ENCODE data around the gene CEP128. TPM values are rescaled to one million over a fixed set of nuclear protein-coding genes. Genes with fewer than 3 reads are reported as not detected.

Gene CEP128
- polyA plus RNA-seq, 1 of the 3 experiments (the other 2 are of a cell fraction), result 1.2 TPM

- no peak for TF ChIP-seq ZBTB33 (IDR thresholded peaks at IDR 0.05; ENCODE audit: borderline replicate concordance, low read depth)
- no peak for TF ChIP-seq ELF1 (IDR thresholded peaks at IDR 0.05)
- no peak for TF ChIP-seq TEAD4 (IDR thresholded peaks at IDR 0.05; ENCODE audit: borderline replicate concordance, insufficient read depth)
Measured at GRCh38 chr14:80658155-80658554, 283.4 kb downstream of the CEP128 start (continued).

- ChIA-PET POLR2A (no interaction called here), CTCF (no interaction called here)
- TF ChIP-seq GATA2 (CRISPR knock-in tag; IDR thresholded peaks at IDR 0.05) (no peak), TEAD4 (IDR thresholded peaks at IDR 0.05; ENCODE audit: borderline replicate concordance, insufficient read depth) (no peak), MAX (IDR thresholded peaks at IDR 0.05; ENCODE audit: low read depth) (no peak), FOSL2 (IDR thresholded peaks at IDR 0.05; ENCODE audit: borderline replicate concordance, low read depth) (no peak), EZH2phosphoT487 (IDR thresholded peaks at IDR 0.05; ENCODE audit: borderline replicate concordance, low read depth) (no peak), CHD2 (IDR thresholded peaks at IDR 0.05; ENCODE audit: low read length, partially characterized antibody) (no peak), NFIC (IDR thresholded peaks at IDR 0.05; ENCODE audit: borderline replicate concordance) (no peak), EP300 (IDR thresholded peaks at IDR 0.05; ENCODE audit: borderline replicate concordance in 1 of 2, low read depth in 1 of 2, low read length in 1 of 2) (no peak), REST (IDR thresholded peaks at IDR 0.05; ENCODE audit: low read depth, low read length) (no peak), RFX5 (IDR thresholded peaks at IDR 0.05; ENCODE audit: low read length) (no peak), FOXJ3 (CRISPR knock-in tag; IDR thresholded peaks at IDR 0.05) (no peak), JUND (IDR thresholded peaks at IDR 0.05) (no peak), YY1 (IDR thresholded peaks at IDR 0.05; ENCODE audit: low read depth) (no peak), MXI1 (IDR thresholded peaks at IDR 0.05; ENCODE audit: low read depth, low read length) (no peak), IRF3 (IDR thresholded peaks at IDR 0.05; ENCODE audit: low read depth, low read length) (no peak), ZBTB33 (IDR thresholded peaks at IDR 0.05; ENCODE audit: borderline replicate concordance, low read depth) (no peak), USF2 (IDR thresholded peaks at IDR 0.05; ENCODE audit: borderline replicate concordance, low read depth, low read length) (no peak), TCF12 (IDR thresholded peaks at IDR 0.05) (no peak), USF1 (IDR thresholded peaks at IDR 0.05; ENCODE audit: borderline replicate concordance, low read depth) (no peak), FOXM1 (IDR thresholded peaks at IDR 0.05; ENCODE audit: low read depth) (no peak)
- Histone ChIP-seq H3K4me1 (ENCODE audit: control insufficient read depth in 1 of 2, insufficient read depth in 2 of 2, low read depth in 1 of 2, low read length in 1 of 2) (no peaks in the 10 kb centered on the region; a peak in 1 of 4 replicates), H3K9me2 (no peaks in the 10 kb centered on the region), H3K27ac (ENCODE audit: low read depth in 2 of 2, low read length in 1 of 2) (no peak overlapping the region), H3K9me3 (no peaks in the 10 kb centered on the region), H3K9ac (no peak overlapping the region), H3K4me3 (ENCODE audit: low read depth in 2 of 2, low read length in 1 of 2) (no peak overlapping the region), H3K79me2 (ENCODE audit: insufficient read depth) (no peaks in the 10 kb centered on the region), H3K36me3 (replicated peaks in 1 of 2; ENCODE audit: control insufficient read depth in 1 of 2, insufficient read depth in 2 of 2, low read length in 1 of 2) (no peaks in the 10 kb centered on the region), H3K27me3 (ENCODE audit: insufficient read depth) (no peaks in the 10 kb centered on the region), H3K4me2 (no peak overlapping the region), H3F3A (replicated peaks; ENCODE audit: insufficient read depth) (peaks cover 2% of the 10 kb centered on the region), H2AFZ (ENCODE audit: low read depth) (no peak overlapping the region), H4K20me1 (ENCODE audit: insufficient read depth) (no peaks in the 10 kb centered on the region)
- DNase-seq, result no peak
- 79% methylated on average over 3 of the region's 3 CpGs for WGBS (ENCODE audit: low lambda C conversion rate)
Measured at GRCh38 chr14:80653956-80654355, 287.6 kb downstream of the CEP128 start.

All from SK-N-SH (cell line).